HG03045 (cell line): ENCODE data around the gene SIGLEC12.

Source experiments
- ATAC-seq: cut with Tn5 transposase; IDR thresholded peaks from one replicate; pipeline ENCODE4 v1.9.1; 2021; ENCODE audit warnings: mild to moderate bottlenecking, moderate library complexity; ENCODE audit not compliant: unreplicated experiment

SIGLEC12 gene

DNA sequence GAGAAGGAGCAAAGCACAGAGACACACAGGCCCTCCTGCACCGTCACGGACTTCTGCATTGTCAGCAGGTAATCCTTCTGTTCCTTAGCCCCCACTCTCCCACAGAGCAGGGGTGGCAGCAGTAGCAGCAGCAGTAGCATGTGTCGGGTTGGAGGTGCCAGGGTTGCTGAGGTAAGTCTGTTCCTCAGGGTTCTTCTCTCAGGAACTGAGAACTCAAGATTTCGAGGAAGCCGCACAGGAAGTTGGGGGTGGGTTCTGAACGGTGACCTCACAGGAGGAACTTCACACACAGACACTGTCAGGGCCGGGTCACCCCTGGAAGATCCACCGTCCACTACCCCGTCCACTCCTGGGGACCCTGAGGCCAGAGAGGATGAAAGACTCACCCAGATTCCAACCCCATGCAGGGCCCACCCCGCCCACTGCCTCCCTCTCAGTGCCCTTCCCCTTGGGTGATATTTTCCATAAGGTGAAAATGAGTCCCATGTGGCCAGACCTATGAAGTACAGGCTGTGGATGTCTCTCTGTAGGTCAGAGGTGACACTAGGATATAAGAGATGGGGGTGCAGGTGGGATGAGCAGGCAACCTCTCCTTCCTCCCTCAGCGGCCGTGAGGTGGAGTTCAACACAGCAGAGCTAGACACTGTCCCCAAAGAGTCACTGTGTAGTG, at the start of gene SIGLEC12:
Gene SIGLEC12, minus strand, starts transcription at position 207 of the 670 bp plus-strand sequence. Its CDS starts 67 bp downstream, at position 140.
- no peak for ATAC-seq

DNA sequence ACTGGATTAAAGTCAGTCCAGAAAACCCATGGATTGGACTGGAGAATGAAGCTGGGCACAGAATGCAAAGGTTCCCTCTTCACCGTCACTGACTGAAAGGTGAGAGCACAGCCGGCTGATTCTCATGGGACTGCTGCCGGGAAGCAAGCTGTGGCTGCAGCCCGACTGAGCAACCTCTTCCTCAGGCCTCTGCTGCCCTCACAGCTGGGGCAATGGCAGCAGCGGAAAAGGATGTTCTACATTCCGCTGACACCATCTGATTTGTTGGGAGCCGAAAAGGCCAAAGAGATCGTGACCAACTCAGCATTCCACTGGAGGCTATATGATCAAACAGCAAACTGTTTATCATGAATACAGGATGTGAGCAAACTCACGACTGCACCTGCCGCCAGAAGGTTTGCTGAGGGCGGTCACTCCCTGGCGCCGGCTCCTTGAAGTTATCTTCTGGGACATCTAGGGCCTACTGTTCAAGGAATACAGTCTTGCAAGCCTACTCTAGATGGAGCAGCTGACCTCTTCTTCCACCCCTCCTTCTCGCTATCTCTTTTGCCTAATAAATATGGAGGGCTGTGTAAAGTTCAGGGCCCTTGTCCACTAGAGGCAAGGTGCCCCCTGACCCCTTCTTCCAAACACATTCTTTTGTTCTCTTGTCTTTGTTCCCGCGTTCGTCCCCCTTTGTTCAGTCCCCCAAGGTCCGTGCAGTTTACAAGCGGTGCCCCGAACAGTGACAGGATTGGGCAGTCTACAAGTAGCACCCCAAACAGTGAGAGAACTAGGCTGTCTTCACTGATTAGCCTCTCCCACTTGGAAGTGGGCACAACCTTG, 49.5 kb upstream of the SIGLEC12 start:
- ATAC-seq, result no peak

DNA sequence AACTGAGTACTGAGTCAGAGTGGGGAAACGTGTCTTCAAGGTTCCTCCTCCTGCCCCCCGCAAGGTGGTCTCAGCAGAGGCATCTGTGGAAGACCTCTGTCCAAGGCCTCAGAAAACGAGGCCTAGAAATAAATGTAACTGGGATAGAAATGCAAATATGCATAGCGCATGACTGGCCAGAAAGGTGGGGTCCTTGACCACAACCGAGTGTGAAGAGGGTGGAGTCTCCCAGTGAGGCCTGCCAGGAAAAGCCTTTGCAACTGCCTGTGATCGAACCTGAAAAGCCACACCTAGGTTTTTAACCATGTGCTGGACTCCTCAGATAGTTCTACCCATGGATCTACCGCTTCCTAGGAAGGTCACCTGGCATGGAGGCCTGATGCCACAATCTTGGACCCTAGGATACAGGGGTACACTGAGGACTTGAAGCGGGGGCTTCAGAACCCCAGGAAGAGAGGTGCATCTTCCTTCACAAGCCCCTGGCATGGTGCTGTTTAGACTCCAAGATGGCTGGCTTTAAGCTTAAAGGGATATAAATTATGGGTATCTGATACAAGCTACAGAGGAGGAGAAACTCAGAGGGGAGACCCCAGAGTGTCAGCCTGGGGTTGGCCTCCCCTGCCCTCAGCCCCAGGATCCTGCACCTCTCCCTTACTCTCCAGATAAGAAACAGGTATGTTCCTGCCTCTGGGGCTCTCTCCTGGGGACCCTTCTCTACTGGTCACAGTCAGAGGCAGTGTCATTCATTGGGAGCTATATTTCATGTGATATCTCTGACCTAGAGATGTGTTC, 48.1 kb upstream of the SIGLEC12 start:
- no peak for ATAC-seq

GRCh38 chr19:51548891-51549305, 47.3 kb upstream of the SIGLEC12 start:
- no peak for ATAC-seq

DNA sequence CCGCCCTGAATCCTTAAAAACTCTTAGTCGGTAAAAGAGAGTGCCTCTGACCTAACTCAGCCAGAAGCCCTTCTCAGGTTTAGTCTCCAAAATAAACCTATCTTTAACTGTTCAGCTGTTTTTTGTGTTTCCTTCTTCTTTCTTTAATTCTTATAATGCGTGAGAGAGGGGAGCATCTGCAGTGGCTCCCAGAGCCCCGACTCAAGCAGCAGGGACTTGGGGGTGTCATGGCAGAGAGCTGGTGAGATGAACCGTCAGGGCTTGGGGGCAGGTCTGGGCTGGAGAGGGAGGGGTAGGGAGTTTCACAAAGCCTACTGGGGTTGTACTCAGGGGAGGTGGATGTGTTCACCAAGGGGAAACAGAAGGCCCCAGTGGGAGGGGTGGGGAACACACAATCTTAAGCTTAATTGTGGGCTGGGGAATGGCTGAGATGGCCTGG, 46.6 kb upstream of the SIGLEC12 start:
- ATAC-seq, result no peak

- ATAC-seq, result no peak
Observed at GRCh38 chr19:51547397-51548212, 46.0 kb upstream of the SIGLEC12 start.

DNA sequence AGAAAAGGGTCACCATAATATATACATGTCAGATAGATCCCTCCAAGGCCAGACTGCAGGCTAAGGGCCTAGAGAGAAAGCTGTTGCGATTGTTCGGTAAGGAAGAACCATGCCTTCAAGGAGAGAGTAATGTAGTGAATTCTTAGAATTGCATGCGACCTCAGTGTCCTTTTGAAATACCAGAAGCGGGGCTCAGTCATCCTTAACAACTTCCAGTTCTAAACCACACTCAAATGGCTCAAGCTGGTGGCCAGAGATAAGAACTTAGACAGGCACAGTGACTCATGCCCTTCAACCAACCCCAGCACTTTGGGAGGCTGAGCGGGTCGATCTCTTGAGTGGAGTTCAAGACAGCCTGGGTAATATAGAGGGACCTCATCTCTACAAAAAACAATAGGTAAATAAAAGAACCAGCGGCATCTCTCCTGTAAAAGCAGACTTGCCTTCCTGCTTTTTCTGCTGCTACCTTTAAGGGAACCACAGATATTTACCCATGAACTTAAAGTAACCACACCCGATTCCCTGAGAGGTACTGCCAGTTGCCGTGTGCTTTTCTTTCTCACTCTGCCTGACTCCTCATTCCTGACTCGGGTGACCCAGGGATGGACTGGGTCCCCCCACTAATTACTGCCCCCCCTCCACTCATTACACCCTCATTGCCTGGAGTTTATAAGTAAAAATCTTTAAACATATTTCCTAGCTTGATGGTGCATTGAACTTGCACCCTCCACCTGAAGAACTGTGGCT, 45.2 kb upstream of the SIGLEC12 start:
- ATAC-seq, result no peak

DNA sequence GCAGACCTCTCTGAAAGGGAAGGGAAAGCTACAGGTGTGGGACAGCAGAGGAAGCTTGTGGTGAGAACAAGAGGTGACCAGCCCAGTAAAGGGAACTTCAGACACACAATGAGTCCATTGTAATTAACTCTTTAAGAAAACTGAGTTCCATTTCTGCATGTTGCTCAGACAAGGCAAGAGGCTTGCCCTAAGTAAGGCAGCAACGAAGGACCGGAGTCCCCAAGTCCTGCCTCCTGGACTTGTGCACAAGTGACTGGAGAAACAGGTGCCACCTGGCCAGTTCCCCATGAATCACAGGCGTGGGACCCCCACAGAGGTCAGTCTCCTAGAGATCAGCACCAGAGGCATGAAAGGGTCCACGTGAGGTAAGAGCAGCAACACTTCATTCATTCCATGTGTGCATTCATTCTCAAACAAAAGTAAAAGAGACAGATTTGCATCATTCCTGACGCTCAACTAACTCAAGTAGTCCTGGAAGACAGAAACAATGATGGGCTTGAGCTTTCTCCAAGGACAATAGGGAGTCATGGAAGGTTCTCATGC, 44.6 kb upstream of the SIGLEC12 start:
- ATAC-seq, result no peak

- no peak for ATAC-seq
Observed at GRCh38 chr19:51544038-51544437, 42.4 kb upstream of the SIGLEC12 start.

DNA sequence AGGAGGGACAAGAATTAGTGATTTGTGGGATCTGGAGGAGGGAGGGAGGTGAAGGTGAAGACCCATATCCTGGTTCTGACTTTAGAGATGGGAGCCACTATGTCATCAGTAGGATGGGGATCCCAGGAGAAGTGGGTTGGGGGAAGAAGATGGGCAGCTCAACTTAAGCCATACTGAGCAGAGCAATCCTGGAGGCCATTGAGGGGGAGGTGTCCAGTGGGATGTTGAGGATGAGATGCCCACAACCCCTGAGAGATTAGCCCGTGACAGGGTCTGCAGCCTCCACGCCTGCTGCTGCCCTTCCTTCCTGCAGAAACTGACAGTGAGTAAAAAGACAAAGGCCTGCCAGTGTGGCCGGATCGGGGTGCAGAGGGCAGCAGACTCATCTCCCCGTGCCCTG, 41.1 kb upstream of the SIGLEC12 start:
- ATAC-seq, result no peak

GRCh38 chr19:51541458-51542357, 40.1 kb upstream of the SIGLEC12 start:
- ATAC-seq, result no peak

GRCh38 chr19:51539821-51540366, 38.3 kb upstream of the SIGLEC12 start:
- ATAC-seq, result no peak

- ATAC-seq, result no peak
Observed at GRCh38 chr19:51535535-51535934, 33.9 kb upstream of the SIGLEC12 start.

DNA sequence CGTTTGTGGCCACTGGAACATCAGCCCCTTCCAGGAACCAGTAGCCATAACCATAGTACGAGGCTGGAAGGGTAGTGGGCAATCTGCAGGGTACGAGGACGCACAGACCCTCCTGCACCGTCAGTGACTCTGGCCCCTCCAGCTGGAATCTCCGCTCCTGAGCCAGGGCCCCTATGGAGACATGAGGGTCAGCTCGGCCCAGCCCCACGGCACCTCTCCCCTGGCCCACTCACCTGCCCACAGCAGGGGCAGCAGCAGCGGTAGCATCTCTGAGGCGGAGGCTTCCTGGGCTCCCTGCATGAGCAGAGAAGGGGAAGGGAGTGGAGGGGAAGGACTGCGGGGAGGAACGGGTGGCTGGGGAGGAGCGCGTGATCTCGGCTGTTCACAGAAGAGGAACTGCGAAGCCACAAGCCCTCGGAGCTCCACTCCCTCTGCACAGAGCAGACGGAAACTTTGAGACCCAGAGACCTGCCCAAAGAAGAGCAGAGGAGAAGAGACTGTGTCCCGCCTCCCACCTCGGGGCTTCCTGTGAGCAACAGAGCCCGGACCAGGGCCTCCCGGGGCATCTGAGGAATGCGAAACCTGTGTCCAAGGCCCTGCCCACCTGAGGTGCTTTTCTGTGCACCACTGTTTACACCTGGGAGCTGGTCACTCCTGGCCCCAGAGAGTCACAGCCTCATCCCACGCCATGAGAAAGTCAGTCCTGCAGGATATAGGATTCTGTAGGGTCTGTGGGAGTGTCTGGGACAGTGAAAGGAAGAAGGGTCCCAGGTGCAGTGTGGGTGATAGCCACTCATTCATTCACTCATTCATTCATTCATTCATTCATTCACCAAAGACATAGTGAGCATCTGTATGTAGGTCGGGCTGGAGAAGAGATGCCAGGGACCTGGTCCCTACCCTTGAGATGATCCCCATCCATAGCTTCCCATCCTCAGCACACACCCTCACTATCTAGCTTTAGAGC, 30.0 kb upstream of the SIGLEC12 start, which contains the start of gene SIGLEC6:
Gene SIGLEC6, minus strand, starts transcription at position 322 of the 967 bp plus-strand sequence. Its CDS starts 22 bp downstream, at position 300.
- ATAC-seq, result no peak

DNA sequence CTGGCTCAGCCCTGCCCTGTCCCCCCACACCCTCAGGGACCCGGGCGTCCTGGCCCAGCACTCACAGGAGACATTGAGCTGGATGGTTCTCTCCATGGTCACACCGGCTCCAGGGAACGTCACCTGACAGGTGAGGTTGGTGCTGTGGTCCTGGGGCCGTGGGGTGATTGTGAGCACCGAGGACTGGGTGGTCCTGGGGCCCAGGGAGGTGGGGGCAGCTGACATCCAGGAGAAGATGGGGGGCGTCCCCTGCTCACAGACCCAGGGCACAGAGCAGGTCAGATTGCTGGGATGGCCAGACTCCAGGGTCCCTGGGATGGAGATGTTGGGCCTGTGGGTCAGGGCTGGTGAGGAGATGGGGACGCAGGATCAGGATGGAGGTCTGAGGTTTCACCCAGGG, 29.0 kb upstream of the SIGLEC12 start:
- no peak for ATAC-seq

- ATAC-seq, result no peak
Observed at GRCh38 chr19:51529301-51529700, 27.7 kb upstream of the SIGLEC12 start.

DNA sequence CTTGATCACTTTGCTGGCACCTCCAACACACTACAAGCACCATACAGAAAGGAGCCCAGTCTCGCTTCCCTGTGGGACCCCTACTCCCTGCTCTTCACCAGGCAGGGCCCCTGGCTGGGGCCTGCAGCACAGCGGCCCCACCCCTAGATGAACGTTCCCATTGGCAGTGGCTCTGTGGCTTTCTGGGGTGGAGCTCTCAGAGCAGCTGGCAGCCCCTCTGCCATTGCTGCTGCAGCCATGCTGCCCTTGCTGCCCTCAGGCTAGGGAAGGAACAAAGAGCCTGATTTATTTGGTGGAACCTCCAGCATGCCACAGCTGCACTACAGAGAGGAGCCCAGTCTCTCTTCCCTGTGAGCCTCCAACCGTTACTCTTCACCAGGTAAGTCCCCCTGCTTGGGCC, 24.1 kb upstream of the SIGLEC12 start:
- ATAC-seq, result no peak
